Nephron (organoid): ENCODE data around the gene UTP14A.

ENCODE experiments used
- H3K27ac Mint-ChIP-seq, 3 experiments: 2 replicates each; pipeline ENCODE4 v1.8.0; 2020; ENCODE audit warnings: mixed read lengths in 3 of 3, mild to moderate bottlenecking in 2 of 3, moderate library complexity in 1 of 3
- H3K27me3 Mint-ChIP-seq: 2 replicates; pipeline ENCODE4 v1.8.0; 2021; ENCODE audit warnings: low read depth, mild to moderate bottlenecking, moderate library complexity, mixed read lengths
- H3K36me3 Mint-ChIP-seq: 2 replicates; pipeline ENCODE4 v1.8.0; 2020; ENCODE audit warnings: low read depth, mixed read lengths
- H3K4me1 Mint-ChIP-seq: 2 replicates; pipeline ENCODE4 v1.8.0; 2020; ENCODE audit warnings: mixed read lengths
- H3K4me3 Mint-ChIP-seq, 3 experiments: 2 replicates each; pipeline ENCODE4 v1.8.0; 2020; ENCODE audit warnings: mild to moderate bottlenecking in 3 of 3, mixed read lengths in 3 of 3, moderate library complexity in 2 of 3
- H3K9me3 Mint-ChIP-seq: 2 replicates; pipeline ENCODE4 v1.8.0; 2020; ENCODE audit warnings: mixed read lengths
- TF ChIP-seq, protein P1 (sequence below), 3 experiments: fragments of 200-600 bp; sonication (generic); IDR thresholded peaks; one replicate each; pipeline ENCODE4 v1.5.0; 2021; ENCODE audit warnings: antibody characterized with exemption in 3 of 3; ENCODE audit not compliant: unreplicated experiment in 3 of 3

Gene UTP14A

DNA sequence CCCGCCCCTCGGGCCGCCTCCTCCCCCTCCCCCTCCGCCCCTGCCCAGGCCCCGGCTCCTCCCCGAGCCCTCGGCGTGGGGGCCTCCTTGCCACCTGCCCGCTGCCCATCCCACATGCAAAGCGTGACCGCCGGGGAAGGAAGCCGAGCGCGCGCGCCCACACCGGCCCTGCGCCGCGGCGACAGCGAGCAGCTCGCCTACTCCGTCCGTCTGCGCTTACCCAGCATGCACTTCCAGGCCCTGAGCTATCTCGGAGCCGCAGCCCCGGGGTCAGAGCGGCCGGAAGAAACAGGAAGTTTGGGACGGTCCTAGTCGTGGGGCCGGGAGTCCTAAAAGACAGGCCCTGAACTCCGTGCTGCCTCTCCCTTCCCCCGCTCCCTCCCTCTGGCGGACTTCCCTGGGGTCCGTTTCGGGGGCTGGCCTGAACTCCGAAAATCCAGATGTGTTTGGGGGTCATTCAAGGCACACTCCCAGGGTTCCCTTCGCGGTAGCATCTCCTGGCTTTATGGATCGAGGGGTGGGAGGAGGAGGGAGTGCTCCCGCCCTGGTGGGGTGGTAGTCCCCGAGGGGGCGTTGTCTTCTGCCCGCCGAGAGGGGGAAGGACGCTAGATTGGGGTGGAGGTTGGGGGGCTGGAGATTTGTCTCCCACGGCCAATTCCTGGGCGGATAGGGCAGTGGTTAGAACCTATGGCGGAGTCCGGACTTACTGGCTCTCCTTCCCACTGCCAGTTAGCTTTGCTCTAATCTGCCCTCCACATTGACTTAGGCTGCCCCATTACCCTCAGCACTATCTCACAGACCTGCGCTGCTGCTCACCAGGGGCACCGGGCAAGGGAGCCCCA is 51.5 kb downstream of the UTP14A start:
- Mint-ChIP-seq H3K4me3 (peak overlapping the region; percentile 69 to 73 (median 73)), H3K4me1 (peaks cover 48% of the 10 kb centered on the region), H3K27ac (peak overlapping the region; percentile 4 to 23 (median 11)), H3K27me3 (peaks cover 21% of the 10 kb centered on the region), H3K36me3 (peaks cover 4% of the 10 kb centered on the region), H3K9me3 (peaks cover 30% of the 10 kb centered on the region)
- TF ChIP-seq, protein P1, sequence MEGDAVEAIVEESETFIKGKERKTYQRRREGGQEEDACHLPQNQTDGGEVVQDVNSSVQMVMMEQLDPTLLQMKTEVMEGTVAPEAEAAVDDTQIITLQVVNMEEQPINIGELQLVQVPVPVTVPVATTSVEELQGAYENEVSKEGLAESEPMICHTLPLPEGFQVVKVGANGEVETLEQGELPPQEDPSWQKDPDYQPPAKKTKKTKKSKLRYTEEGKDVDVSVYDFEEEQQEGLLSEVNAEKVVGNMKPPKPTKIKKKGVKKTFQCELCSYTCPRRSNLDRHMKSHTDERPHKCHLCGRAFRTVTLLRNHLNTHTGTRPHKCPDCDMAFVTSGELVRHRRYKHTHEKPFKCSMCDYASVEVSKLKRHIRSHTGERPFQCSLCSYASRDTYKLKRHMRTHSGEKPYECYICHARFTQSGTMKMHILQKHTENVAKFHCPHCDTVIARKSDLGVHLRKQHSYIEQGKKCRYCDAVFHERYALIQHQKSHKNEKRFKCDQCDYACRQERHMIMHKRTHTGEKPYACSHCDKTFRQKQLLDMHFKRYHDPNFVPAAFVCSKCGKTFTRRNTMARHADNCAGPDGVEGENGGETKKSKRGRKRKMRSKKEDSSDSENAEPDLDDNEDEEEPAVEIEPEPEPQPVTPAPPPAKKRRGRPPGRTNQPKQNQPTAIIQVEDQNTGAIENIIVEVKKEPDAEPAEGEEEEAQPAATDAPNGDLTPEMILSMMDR (IDR thresholded peaks at IDR 0.05; ENCODE audit: unreplicated experiment in 3 of 3): no peak

DNA sequence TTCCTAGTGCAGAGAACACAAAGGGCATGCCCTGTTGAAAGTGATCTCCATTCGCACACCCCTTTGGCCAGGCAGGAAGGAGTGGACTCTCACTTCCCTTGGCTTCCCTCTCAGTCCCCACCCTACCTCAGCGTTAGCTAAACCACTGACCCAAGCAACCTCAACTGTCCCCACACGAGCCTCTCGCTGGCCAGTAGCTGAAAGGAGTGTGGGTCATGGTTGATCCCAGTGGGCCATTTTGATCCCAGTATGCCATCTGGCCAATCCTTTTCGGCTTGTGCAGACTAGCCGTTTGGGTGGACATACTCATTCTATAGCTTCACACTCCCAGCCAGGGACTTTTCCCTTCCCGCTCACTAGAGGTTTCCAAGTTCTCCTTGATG is 52.1 kb downstream of the UTP14A start:
- H3K4me3 Mint-ChIP-seq: peak overlapping the region; percentile 69 to 73 (median 72)

DNA sequence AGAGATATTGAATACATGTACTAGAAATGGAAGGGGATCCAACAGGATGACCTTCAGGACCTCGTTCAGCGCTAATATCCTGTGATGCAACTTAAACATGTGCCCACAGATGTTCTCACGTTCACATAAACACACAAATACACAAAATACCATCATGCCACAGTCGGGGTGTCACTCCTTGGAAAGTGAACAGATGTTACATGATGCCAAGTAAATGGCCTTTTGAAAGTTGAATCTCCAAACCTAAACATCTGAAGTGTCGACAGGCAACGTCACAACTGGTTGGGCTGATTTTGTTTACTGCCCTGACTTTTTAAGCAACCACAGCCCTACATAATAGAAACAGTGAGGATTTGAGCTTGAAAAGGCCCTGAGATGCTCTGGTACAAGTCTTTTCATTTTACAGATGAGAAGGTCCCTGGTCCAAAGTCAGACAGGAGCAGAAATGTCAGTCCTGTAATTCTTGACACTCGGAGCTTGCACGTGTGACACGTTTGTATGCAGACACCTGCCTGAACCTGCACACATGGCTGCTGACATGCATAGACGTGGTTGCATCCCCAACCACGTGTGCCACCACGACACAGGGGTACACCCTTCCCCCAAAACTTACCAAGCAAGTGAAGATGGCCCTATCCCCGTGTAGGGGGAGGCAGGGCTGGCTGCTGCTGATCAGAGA is 53.0 kb downstream of the UTP14A start:
- Mint-ChIP-seq H3K36me3 (peaks cover 4% of the 10 kb centered on the region), H3K27me3 (peaks cover 17% of the 10 kb centered on the region)

More for the DNA sequence above, 52.1 kb downstream of the UTP14A start:
- TF ChIP-seq, protein P1 (IDR thresholded peaks at IDR 0.05; ENCODE audit: unreplicated experiment in 3 of 3): no peak
- H3K27me3 Mint-ChIP-seq: peaks cover 17% of the 10 kb centered on the region
- H3K27ac Mint-ChIP-seq: peak overlapping the region; percentile 4 to 23 (median 11)
- peaks cover 4% of the 10 kb centered on the region for H3K36me3 Mint-ChIP-seq
- H3K9me3 Mint-ChIP-seq: peaks cover 27% of the 10 kb centered on the region
- H3K4me1 Mint-ChIP-seq: peaks cover 44% of the 10 kb centered on the region

DNA sequence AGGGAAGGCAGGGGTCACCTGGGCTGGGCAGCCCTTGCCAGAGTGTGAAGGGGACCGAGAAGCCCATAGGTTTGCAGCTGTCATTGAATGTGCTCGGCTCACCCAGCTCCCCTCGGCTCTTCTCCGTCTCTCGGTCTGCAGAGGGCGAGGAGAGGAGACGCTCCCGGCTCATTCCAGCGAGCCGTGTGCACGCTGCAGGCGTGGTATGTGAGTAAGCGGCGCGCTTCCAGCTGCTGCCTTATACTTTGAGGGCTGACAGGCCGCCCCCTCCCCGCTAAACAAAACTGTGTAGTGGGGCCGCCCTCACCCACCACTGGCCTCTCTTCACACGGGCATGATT is 53.5 kb downstream of the UTP14A start:
- peaks cover 4% of the 10 kb centered on the region for H3K36me3 Mint-ChIP-seq
- peaks cover 19% of the 10 kb centered on the region for H3K9me3 Mint-ChIP-seq
- H3K27me3 Mint-ChIP-seq: peaks cover 17% of the 10 kb centered on the region
- TF ChIP-seq, protein P1 (IDR thresholded peaks at IDR 0.05; ENCODE audit: unreplicated experiment in 3 of 3): no peak
- H3K4me1 Mint-ChIP-seq: peaks cover 34% of the 10 kb centered on the region
- peak overlapping the region in 1 of 3 experiments; percentile 9 for H3K27ac Mint-ChIP-seq
- peak overlapping the region; percentile 2 to 72 (median 68) for H3K4me3 Mint-ChIP-seq

More for the DNA sequence above, 53.0 kb downstream of the UTP14A start:
- TF ChIP-seq, protein P1 (IDR thresholded peaks at IDR 0.05; ENCODE audit: unreplicated experiment in 3 of 3): no peak
- Mint-ChIP-seq H3K4me3 (peak overlapping the region; percentile 28 to 72 (median 68)), H3K27ac (peak overlapping the region in 1 of 3 experiments; percentile 13), H3K4me1 (peaks cover 38% of the 10 kb centered on the region), H3K9me3 (peaks cover 23% of the 10 kb centered on the region)

DNA sequence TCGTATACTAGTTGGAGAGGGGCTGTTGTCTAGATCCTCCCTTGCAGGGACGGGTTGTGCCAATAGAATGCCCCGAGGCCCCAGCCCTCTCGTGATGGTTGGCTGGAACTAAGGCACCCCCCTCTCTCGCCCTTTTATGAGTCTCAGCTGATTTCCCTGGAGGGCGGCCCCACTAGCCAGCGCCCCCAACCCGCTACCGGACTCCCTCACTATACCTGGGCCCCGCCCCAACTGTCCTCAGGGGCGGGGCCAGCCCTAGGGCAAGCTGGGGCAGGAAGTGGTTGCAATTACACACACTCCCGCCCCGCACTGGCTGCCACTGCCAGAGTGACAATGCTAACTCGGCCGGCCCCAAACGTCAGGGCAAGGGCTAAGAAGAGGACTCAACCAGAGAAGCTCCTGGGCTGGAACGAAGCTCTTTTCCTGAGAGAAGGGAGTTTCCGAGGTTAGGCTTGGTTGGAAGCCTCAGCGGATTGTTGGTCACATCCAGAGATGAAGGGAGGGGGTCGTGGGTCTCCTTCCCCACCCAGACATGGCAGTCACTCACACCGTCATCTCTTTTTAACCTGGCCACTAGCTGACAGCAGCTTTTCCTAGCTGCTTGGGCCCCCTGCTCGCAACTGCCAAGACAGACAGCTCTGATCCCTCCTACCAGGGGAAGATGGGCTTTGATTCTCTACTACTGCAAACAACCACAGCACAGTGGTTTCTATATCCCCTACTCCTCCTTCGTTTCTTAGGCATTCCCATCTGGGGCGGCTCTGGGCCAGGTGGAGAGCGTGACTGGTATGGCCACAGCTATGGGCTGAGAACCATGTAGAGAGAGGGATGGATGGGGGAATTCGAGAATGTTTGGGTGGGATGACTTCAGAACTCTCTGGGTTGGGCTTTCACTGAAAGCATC is 55.5 kb downstream of the UTP14A start:
- Mint-ChIP-seq H3K36me3 (peaks cover 4% of the 10 kb centered on the region), H3K4me3 (peak overlapping the region; percentile 43 to 56 (median 48)), H3K4me1 (peaks cover 22% of the 10 kb centered on the region), H3K9me3 (peaks cover 18% of the 10 kb centered on the region), H3K27me3 (peaks cover 9% of the 10 kb centered on the region), H3K27ac (peak overlapping the region; percentile 1 to 47 (median 35))
- TF ChIP-seq, protein P1 (IDR thresholded peaks at IDR 0.05; ENCODE audit: unreplicated experiment in 3 of 3): no peak
